Progenitor cell of endocrine pancreas (in vitro differentiated cells): ENCODE measurements around the gene NCF4. TPM values are rescaled to one million over a fixed set of nuclear protein-coding genes. Genes with fewer than 3 reads are reported as not detected.

Experiments used
- DNase-seq: peaks from one replicate; pipeline ENCODE4 v3.0.0; 2021; ENCODE audit warnings: low spot score; ENCODE audit not compliant: unreplicated experiment
- H3K27ac Mint-ChIP-seq: 2 replicates; pipeline ENCODE4 v1.8.0; 2021; ENCODE audit warnings: mild to moderate bottlenecking, moderate library complexity, mixed read lengths
- H3K27me3 Mint-ChIP-seq: 2 replicates; pipeline ENCODE4 v1.8.0; 2021; ENCODE audit warnings: mixed read lengths
- H3K36me3 Mint-ChIP-seq: 2 replicates; pipeline ENCODE4 v1.8.0; 2022; ENCODE audit warnings: mixed read lengths; ENCODE audit not compliant: insufficient read depth
- H3K4me1 Mint-ChIP-seq: 2 replicates; pipeline ENCODE4 v1.8.0; 2021; ENCODE audit warnings: low read depth, mixed read lengths
- H3K4me3 Mint-ChIP-seq: 2 replicates; pipeline ENCODE4 v1.8.0; 2021; ENCODE audit warnings: low read depth, mild to moderate bottlenecking, moderate library complexity, mixed read lengths
- H3K9me3 Mint-ChIP-seq: 2 replicates; pipeline ENCODE4 v1.8.0; 2021; ENCODE audit warnings: low read depth, mixed read lengths
- CTCF ChIP-seq: fragments of 200-600 bp; sonication (generic); IDR thresholded peaks from one replicate; pipeline ENCODE4 v1.5.0; 2021; ENCODE audit warnings: antibody characterized with exemption, mild to moderate bottlenecking; ENCODE audit not compliant: unreplicated experiment
- total RNA-seq: library from RNA; stranded (reverse); gene quantifications from 2 replicates; pipeline ENCODE4 v1.2.1, GENCODE V29; 2021

The NCF4 gene
- total RNA-seq, 1 donor from 2014 or later = not detected

GRCh38 chr22:36875741-36876140 is 14.9 kb downstream of the NCF4 start:
- Mint-ChIP-seq H3K9me3 (no peaks in the 10 kb centered on the region), H3K4me1 (no peaks in the 10 kb centered on the region), H3K27me3 (peaks cover 40% of the 10 kb centered on the region), H3K27ac (no peak overlapping the region), H3K36me3 (no peaks in the 10 kb centered on the region), H3K4me3 (no peak overlapping the region)
- TF ChIP-seq CTCF = no peak
- no peak for DNase-seq

GRCh38 chr22:36879775-36880174 is 19.0 kb downstream of the NCF4 start:
- peaks cover 11% of the 10 kb centered on the region for H3K9me3 Mint-ChIP-seq
- no peak for DNase-seq
- H3K4me3 Mint-ChIP-seq = no peak overlapping the region
- H3K4me1 Mint-ChIP-seq = peaks cover 1% of the 10 kb centered on the region
- no peak for TF ChIP-seq CTCF
- no peak overlapping the region for H3K27ac Mint-ChIP-seq
- H3K36me3 Mint-ChIP-seq = no peaks in the 10 kb centered on the region
- peaks cover 33% of the 10 kb centered on the region for H3K27me3 Mint-ChIP-seq

GRCh38 chr22:36881504-36882245 is 20.9 kb downstream of the NCF4 start:
- H3K9me3 Mint-ChIP-seq = peaks cover 11% of the 10 kb centered on the region
- no peak for DNase-seq
- no peak overlapping the region for H3K4me3 Mint-ChIP-seq
- H3K36me3 Mint-ChIP-seq = no peaks in the 10 kb centered on the region
- peaks cover 6% of the 10 kb centered on the region for H3K4me1 Mint-ChIP-seq
- H3K27ac Mint-ChIP-seq = no peak overlapping the region
- peaks cover 28% of the 10 kb centered on the region for H3K27me3 Mint-ChIP-seq
- TF ChIP-seq CTCF = no peak

- H3K27me3 Mint-ChIP-seq = peaks cover 3% of the 10 kb centered on the region
- no peak for TF ChIP-seq CTCF
- peaks cover 15% of the 10 kb centered on the region for H3K9me3 Mint-ChIP-seq
- H3K36me3 Mint-ChIP-seq = no peaks in the 10 kb centered on the region
- no peak overlapping the region for H3K4me3 Mint-ChIP-seq
- H3K27ac Mint-ChIP-seq = no peak overlapping the region
- no peak for DNase-seq
- peaks cover 6% of the 10 kb centered on the region for H3K4me1 Mint-ChIP-seq
These were observed 23.7 kb downstream of the NCF4 start for GRCh38 chr22:36884349-36885158.

DNA sequence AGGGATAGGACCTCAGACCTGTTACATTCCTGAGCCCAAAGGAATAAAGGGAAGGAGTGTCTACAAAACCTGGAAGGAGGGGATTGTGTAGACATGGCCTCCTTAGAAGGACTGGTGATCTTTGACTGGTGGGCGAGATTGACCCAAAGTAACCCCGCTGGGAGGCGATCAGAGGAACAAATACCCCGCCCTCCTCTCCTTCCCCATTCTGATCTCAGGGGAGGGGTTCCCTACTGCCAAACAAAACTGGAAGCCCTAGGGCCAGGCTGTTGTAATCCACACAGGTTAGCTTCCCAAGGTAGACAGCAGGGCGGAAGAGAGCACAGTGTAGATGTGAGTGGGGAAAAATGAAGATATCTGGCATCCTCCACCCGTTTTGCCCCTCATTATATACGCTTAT is 24.7 kb downstream of the NCF4 start:
- no peak for TF ChIP-seq CTCF
- peaks cover 6% of the 10 kb centered on the region for H3K4me1 Mint-ChIP-seq
- H3K9me3 Mint-ChIP-seq = peaks cover 15% of the 10 kb centered on the region
- no peaks in the 10 kb centered on the region for H3K36me3 Mint-ChIP-seq
- no peak overlapping the region for H3K27ac Mint-ChIP-seq
- no peak overlapping the region for H3K4me3 Mint-ChIP-seq
- DNase-seq = no peak
- H3K27me3 Mint-ChIP-seq = no peaks in the 10 kb centered on the region
